HUDEP-2 (cell line): ENCODE data around the gene TADA2B.

Experiments
- DNase-seq, 76 experiments: peaks; one replicate each; lab custom pipeline; 2025; ENCODE audit not compliant: unreplicated experiment in 76 of 76; lab: John Stamatoyannopoulos, UW

TADA2B gene

GRCh38 chr4:7034262-7035081 is 8.7 kb upstream of the TADA2B start:
- peak in 1 of 76 experiments; percentile 1 for DNase-seq

GRCh38 chr4:7037425-7037824 is 5.7 kb upstream of the TADA2B start:
- DNase-seq = peak in 3 of 76 experiments; percentile 8 to 24 (median 19)

GRCh38 chr4:7040765-7041164 is 2.4 kb upstream of the TADA2B start:
- no peak for DNase-seq

GRCh38 chr4:7041246-7041645 is 1.9 kb upstream of the TADA2B start:
- no peak for DNase-seq

GRCh38 chr4:7041801-7042502 is 1.2 kb upstream of the TADA2B start:
- no peak for DNase-seq

- DNase-seq = peak; percentile 36 to 97 (median 92)
These were observed 479 bp upstream of the TADA2B start for GRCh38 chr4:7042503-7043283.

- DNase-seq = no peak
These were observed 1.2 kb downstream of the TADA2B start for GRCh38 chr4:7044137-7044930.

GRCh38 chr4:7045553-7045952 is 2.4 kb downstream of the TADA2B start:
- no peak for DNase-seq

GRCh38 chr4:7045961-7046921 is 3.1 kb downstream of the TADA2B start:
- DNase-seq = peak in 1 of 76 experiments; percentile 11

- no peak for DNase-seq
These were observed 3.8 kb downstream of the TADA2B start for GRCh38 chr4:7046971-7047370.

- no peak for DNase-seq
These were observed 5.5 kb downstream of the TADA2B start for GRCh38 chr4:7048642-7049041.

GRCh38 chr4:7049295-7049694 is 6.1 kb downstream of the TADA2B start:
- no peak for DNase-seq

- DNase-seq = no peak
These were observed 6.6 kb downstream of the TADA2B start for GRCh38 chr4:7049739-7050138.

- DNase-seq = peak in 9 of 76 experiments; percentile 5 to 43 (median 18)
These were observed 7.4 kb downstream of the TADA2B start for GRCh38 chr4:7050481-7051143.

GRCh38 chr4:7051144-7051495 is 7.9 kb downstream of the TADA2B start:
- DNase-seq = no peak

- DNase-seq = no peak
These were observed 8.7 kb downstream of the TADA2B start for GRCh38 chr4:7051905-7052304.

GRCh38 chr4:7052313-7052712 is 9.1 kb downstream of the TADA2B start:
- no peak for DNase-seq

- peak in 70 of 76 experiments; percentile 29 to 88 (median 70) for DNase-seq
These were observed 9.9 kb downstream of the TADA2B start for GRCh38 chr4:7052923-7053715.
